OCI-LY3 (cell line): Measurements from ENCODE around the gene PRX.

Experiments used
- H2AFZ ChIP-seq: fragments of 200-600, 300-600 bp; shearing (Covaris generic); 2 replicates; pipeline ENCODE4 v1.6.0; 2014; ENCODE audit warnings: antibody characterized with exemption, low read depth, low read length
- H3K27ac ChIP-seq: fragments of 200-600, 300-600 bp; sonication (generic); 2 replicates; pipeline ENCODE4 v1.5.1; 2014; ENCODE audit warnings: mild to moderate bottlenecking, low read length, moderate library complexity, mixed read lengths
- H3K27me3 ChIP-seq: fragments of 200-600, 300-600 bp; sonication (generic); 2 replicates; pipeline ENCODE4 v1.6.1; 2014; ENCODE audit warnings: low read depth, low read length, mixed read lengths
- H3K36me3 ChIP-seq: fragments of 200-600, 300-600 bp; sonication (generic); replicated peaks from 2 replicates; pipeline ENCODE3; 2014; ENCODE audit warnings: low read depth, low read length, mixed read lengths
- H3K4me1 ChIP-seq: fragments of 300-600, 200-600 bp; sonication (generic); 2 replicates; pipeline ENCODE4 v1.6.1; 2014; ENCODE audit warnings: low read length, mixed read lengths
- H3K4me2 ChIP-seq: fragments of 200-600, 300-600 bp; sonication (generic); 2 replicates; pipeline ENCODE4 v1.6.1; 2014; ENCODE audit warnings: low read length, mixed read lengths
- H3K4me3 ChIP-seq: fragments of 300-600, 200-600 bp; sonication (generic); 2 replicates; pipeline ENCODE4 v1.5.1; 2014; ENCODE audit warnings: antibody characterized with exemption, mild to moderate bottlenecking, low read length, moderate library complexity
- H3K79me2 ChIP-seq: fragments of 300-600, 200-600 bp; shearing (Covaris generic); 2 replicates; pipeline ENCODE4 v1.6.1; 2014; ENCODE audit warnings: mild to moderate bottlenecking, low read length, mixed read lengths
- H3K9ac ChIP-seq: fragments of 300-600, 200-600 bp; shearing (Covaris generic); 2 replicates; pipeline ENCODE4 v1.6.0; 2014; ENCODE audit warnings: mild to moderate bottlenecking, low read length, moderate library complexity
- H3K9me3 ChIP-seq: fragments of 200-600, 300-600 bp; shearing (Covaris generic); 2 replicates; pipeline ENCODE4 v1.6.1; 2014; ENCODE audit warnings: low read length, mixed read lengths; ENCODE audit not compliant: insufficient read depth
- H4K20me1 ChIP-seq: fragments of 200-600, 300-600 bp; sonication (generic); 2 replicates; pipeline ENCODE4 v1.6.1; 2016; ENCODE audit warnings: low read length, mixed read lengths; ENCODE audit not compliant: insufficient read depth
- EZH2phosphoT487 ChIP-seq: fragments of 200-600 bp; shearing (Covaris generic); IDR thresholded peaks from 2 replicates; pipeline ENCODE4 v1.6.1; 2018; ENCODE audit warnings: antibody characterized with exemption, mixed run types, low read depth
- TF ChIP-seq, protein P1 (sequence below): fragments of 200-600, 300-600 bp; sonication (generic); IDR thresholded peaks from 2 replicates; pipeline ENCODE4 v1.5.1; 2014; ENCODE audit warnings: antibody characterized with exemption, low read length, low read depth

The PRX gene

DNA sequence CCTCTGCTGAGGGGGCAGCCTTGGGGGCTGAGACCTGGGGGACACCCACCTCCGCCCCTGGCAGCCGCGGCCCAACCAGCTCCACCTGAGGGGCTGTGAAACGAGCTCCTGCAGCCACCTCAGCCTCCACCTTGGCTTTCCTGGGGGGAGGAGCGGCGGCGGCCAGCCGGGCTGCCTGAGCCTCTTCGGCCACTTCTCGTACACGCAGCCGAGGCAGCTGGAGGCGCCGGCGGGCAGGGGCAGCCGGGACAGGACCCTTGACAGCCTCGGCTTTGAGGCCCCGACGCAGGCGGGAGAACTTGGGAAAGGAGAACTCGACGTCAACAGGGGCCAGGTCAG lies 15.6 kb downstream of the PRX start:
- H3K9me3 ChIP-seq = no peaks in the 10 kb centered on the region

DNA sequence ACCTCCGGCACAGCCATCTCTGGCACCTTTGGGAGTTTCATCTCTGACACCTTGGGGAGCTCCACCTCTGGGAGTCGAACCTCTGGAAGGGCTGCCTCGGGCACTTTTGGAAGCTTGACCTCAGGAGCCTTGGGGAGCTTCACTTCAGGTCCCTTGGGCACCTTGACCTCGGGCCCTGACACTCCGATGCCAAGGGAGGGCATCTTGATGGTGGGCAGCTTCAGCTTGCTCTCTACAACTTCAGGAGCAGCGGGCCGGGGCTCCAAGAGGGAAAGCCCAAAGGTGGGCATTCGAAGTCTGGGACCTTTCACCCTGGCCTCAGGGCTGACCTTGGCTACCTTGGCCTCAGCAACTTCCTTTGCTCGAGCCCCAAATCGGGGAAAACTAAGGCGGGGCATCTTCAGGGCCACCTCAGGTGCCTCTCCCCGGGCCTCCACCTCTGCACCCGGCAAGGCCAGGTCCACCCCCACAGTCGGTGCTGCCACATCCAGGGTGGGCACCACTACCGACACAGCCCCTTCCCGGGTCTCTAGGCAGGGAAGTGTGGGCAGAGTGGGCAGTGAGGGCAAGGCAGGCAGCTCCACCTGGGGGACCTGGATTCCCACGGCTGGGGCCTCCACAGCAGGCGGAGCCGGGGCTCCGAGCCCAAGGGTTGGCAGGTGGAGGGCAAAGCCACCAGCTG lies 16.2 kb downstream of the PRX start:
- Histone ChIP-seq H3K27ac (no peak overlapping the region), H2AFZ (no peak overlapping the region), H3K4me1 (no peaks in the 10 kb centered on the region), H3K27me3 (peaks cover 26% of the 10 kb centered on the region), H4K20me1 (no peaks in the 10 kb centered on the region), H3K4me3 (no peak overlapping the region), H3K36me3 (no peaks in the 10 kb centered on the region), H3K9ac (no peak overlapping the region), H3K4me2 (no peak overlapping the region), H3K9me3 (no peaks in the 10 kb centered on the region), H3K79me2 (no peaks in the 10 kb centered on the region)
- TF ChIP-seq, protein P1, sequence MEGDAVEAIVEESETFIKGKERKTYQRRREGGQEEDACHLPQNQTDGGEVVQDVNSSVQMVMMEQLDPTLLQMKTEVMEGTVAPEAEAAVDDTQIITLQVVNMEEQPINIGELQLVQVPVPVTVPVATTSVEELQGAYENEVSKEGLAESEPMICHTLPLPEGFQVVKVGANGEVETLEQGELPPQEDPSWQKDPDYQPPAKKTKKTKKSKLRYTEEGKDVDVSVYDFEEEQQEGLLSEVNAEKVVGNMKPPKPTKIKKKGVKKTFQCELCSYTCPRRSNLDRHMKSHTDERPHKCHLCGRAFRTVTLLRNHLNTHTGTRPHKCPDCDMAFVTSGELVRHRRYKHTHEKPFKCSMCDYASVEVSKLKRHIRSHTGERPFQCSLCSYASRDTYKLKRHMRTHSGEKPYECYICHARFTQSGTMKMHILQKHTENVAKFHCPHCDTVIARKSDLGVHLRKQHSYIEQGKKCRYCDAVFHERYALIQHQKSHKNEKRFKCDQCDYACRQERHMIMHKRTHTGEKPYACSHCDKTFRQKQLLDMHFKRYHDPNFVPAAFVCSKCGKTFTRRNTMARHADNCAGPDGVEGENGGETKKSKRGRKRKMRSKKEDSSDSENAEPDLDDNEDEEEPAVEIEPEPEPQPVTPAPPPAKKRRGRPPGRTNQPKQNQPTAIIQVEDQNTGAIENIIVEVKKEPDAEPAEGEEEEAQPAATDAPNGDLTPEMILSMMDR = no peak
- TF ChIP-seq EZH2phosphoT487 = no peak

More for the DNA sequence above, 15.6 kb downstream of the PRX start:
- H2AFZ ChIP-seq = no peak overlapping the region
- H3K4me2 ChIP-seq = no peak overlapping the region
- H3K27me3 ChIP-seq = peaks cover 24% of the 10 kb centered on the region
- no peak overlapping the region for H3K4me3 ChIP-seq
- no peak for TF ChIP-seq EZH2phosphoT487
- TF ChIP-seq, protein P1 = no peak
- H3K36me3 ChIP-seq = no peaks in the 10 kb centered on the region
- no peaks in the 10 kb centered on the region for H3K4me1 ChIP-seq
- no peak overlapping the region for H3K9ac ChIP-seq
- no peaks in the 10 kb centered on the region for H3K79me2 ChIP-seq
- H4K20me1 ChIP-seq = no peaks in the 10 kb centered on the region
- no peak overlapping the region for H3K27ac ChIP-seq

DNA sequence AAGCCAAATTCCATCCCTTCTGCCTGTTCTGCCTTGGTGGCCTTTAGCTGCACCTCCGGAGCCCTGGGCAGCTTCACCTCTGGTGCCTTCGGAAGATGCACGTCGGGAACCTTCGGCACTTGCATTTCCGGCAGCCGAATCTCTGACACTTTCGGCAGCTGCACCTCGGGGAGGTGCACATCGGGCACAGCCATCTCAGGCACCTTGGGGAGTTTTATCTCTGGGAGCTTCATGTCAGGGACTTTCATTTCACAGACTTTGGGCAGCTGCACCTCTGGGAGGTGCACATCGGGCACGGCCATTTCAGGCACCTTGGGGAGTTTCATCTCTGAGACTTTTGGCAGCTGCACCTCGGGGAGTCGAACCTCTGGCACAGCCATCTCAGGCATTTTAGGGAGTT lies 17.2 kb downstream of the PRX start:
- no peaks in the 10 kb centered on the region for H3K9me3 ChIP-seq
- H3K9ac ChIP-seq = no peak overlapping the region
- no peak for TF ChIP-seq EZH2phosphoT487
- TF ChIP-seq, protein P1 = no peak
- no peak overlapping the region for H3K4me3 ChIP-seq
- no peaks in the 10 kb centered on the region for H3K36me3 ChIP-seq
- no peak overlapping the region for H2AFZ ChIP-seq
- H3K27me3 ChIP-seq = peaks cover 27% of the 10 kb centered on the region
- H3K27ac ChIP-seq = no peak overlapping the region
- H3K4me1 ChIP-seq = no peaks in the 10 kb centered on the region
- H4K20me1 ChIP-seq = no peaks in the 10 kb centered on the region
- H3K4me2 ChIP-seq = no peak overlapping the region
- no peaks in the 10 kb centered on the region for H3K79me2 ChIP-seq

GRCh38 chr19:40394816-40395210 lies 18.4 kb downstream of the PRX start:
- Histone ChIP-seq H3K9ac (no peak overlapping the region), H3K36me3 (no peaks in the 10 kb centered on the region)
- TF ChIP-seq, protein P1 = no peak
- TF ChIP-seq EZH2phosphoT487 = no peak

More at GRCh38 chr19:40394816-40395210, 18.4 kb downstream of the PRX start:
- Histone ChIP-seq H3K27me3 (peaks cover 27% of the 10 kb centered on the region), H3K9me3 (no peaks in the 10 kb centered on the region), H3K79me2 (no peaks in the 10 kb centered on the region), H2AFZ (no peak overlapping the region), H3K4me1 (no peaks in the 10 kb centered on the region), H3K4me2 (no peak overlapping the region), H3K4me3 (no peak overlapping the region), H3K27ac (no peak overlapping the region), H4K20me1 (no peaks in the 10 kb centered on the region)
